Fibroblast of lung (primary cell): ENCODE data around the gene CASP6. TPM values are rescaled to one million over a fixed set of nuclear protein-coding genes. Genes with fewer than 3 reads are reported as not detected.

Experiments
- DNase-seq, 2 donors: peaks; one replicate each; pipeline versions ENCODE4 v3.0.0 to v3.0.0-alpha.2; 2010; ENCODE audit warnings: low read depth in 2 of 2
- H2AFZ ChIP-seq: 2 replicates; pipeline ENCODE4 v1.5.1; 2012; ENCODE audit warnings: low read length, control low read depth, inconsistent platforms
- H3K27ac ChIP-seq: 2 replicates; pipeline ENCODE4 v1.5.1; 2011; ENCODE audit warnings: low read length, control low read depth; ENCODE audit not compliant: insufficient read depth
- H3K27me3 ChIP-seq: 2 replicates; pipeline ENCODE4 v1.5.1; 2011; ENCODE audit warnings: mild to moderate bottlenecking, low read length; ENCODE audit not compliant: control insufficient read depth, insufficient read depth
- H3K36me3 ChIP-seq: 2 replicates; pipeline ENCODE4 v1.5.1; 2011; ENCODE audit warnings: low read length; ENCODE audit not compliant: control insufficient read depth, insufficient read depth
- H3K4me1 ChIP-seq: 2 replicates; pipeline ENCODE4 v1.5.1; 2011; ENCODE audit warnings: low read length; ENCODE audit not compliant: control insufficient read depth, insufficient read depth; ENCODE audit errors: extremely low read depth
- H3K4me2 ChIP-seq: 2 replicates; pipeline ENCODE4 v1.5.1; 2011; ENCODE audit warnings: low read length, control low read depth; ENCODE audit not compliant: insufficient read depth; ENCODE audit errors: extremely low read depth
- H3K4me3 ChIP-seq, 4 experiments: fragments of 200-600 bp in 1 of 4; sonication (generic) in 1 of 4; replicated peaks in 1 of 4; 2 replicates each; pipeline ENCODE4 v1.5.1; 2011 to 2016; ENCODE audit warnings: low read length in 4 of 4, low read depth in 3 of 4, mild to moderate bottlenecking in 3 of 4, control low read depth in 2 of 4, inconsistent platforms in 1 of 4, mixed read lengths in 1 of 4; ENCODE audit not compliant: insufficient read depth in 1 of 4; ENCODE audit errors: control extremely low read depth in 1 of 4
- H3K79me2 ChIP-seq: 2 replicates; pipeline ENCODE4 v1.5.1; 2012; ENCODE audit warnings: mild to moderate bottlenecking, low read length, inconsistent platforms; ENCODE audit not compliant: control insufficient read depth, insufficient read depth
- H3K9ac ChIP-seq: 2 replicates; pipeline ENCODE4 v1.5.1; 2011; ENCODE audit warnings: mild to moderate bottlenecking, low read length, control low read depth; ENCODE audit not compliant: insufficient read depth
- H3K9me3 ChIP-seq: 2 replicates; pipeline ENCODE4 v1.5.1; 2012; ENCODE audit warnings: low read depth, low read length; ENCODE audit not compliant: control insufficient read depth, insufficient read depth
- H4K20me1 ChIP-seq: 2 replicates; pipeline ENCODE4 v1.5.1; 2011; ENCODE audit warnings: low read length; ENCODE audit not compliant: control insufficient read depth, insufficient read depth; ENCODE audit errors: extremely low read depth
- CTCF ChIP-seq, 2 donors: IDR thresholded peaks in 1 of 2; conservative IDR thresholded peaks in 1 of 2; 1 replicate in 1 of 2; 2 replicates in 1 of 2; pipeline ENCODE4 v1.5.1; 2011 to 2012; ENCODE audit warnings: low read length in 2 of 2, control low read depth in 1 of 2, inconsistent platforms in 1 of 2, low read depth in 1 of 2, mild to moderate bottlenecking in 1 of 2
- EZH2 ChIP-seq: IDR thresholded peaks from 2 replicates; pipeline ENCODE4 v1.5.1; 2012; ENCODE audit warnings: low read length, control low read depth, mild to moderate bottlenecking; ENCODE audit errors: missing control alignments
- polyA plus RNA-seq, 2 donors: library from polyadenylated mRNA; depleted of rRNA in 1 of 2; stranded (reverse) in 1 of 2; unstranded in 1 of 2; fragments of >200 nt; gene quantifications; 2 replicates each; pipeline ENCODE4 v1.2.1, GENCODE V29; 2011 to 2012; ENCODE audit warnings: missing spikeins in 1 of 2
- total RNA-seq: library from RNA; depleted of rRNA; stranded (reverse); fragments of >200 nt; gene quantifications from 2 replicates; pipeline ENCODE4 v1.2.1, GENCODE V29; 2014

Gene CASP6
- total and polyA plus RNA-seq, 2 donors (not counting 1 experiment from before 2014, with no cell fraction given): 33.5 to 44.7 TPM

GRCh38 chr4:109675843-109676242 lies 27.4 kb downstream of the CASP6 start:
- Histone ChIP-seq H3K4me3 (no peak overlapping the region), H3K9me3 (no peaks in the 10 kb centered on the region), H3K4me1 (no peaks in the 10 kb centered on the region), H2AFZ (no peak overlapping the region), H3K36me3 (no peaks in the 10 kb centered on the region), H3K27ac (no peak overlapping the region), H3K79me2 (no peaks in the 10 kb centered on the region), H3K27me3 (no peaks in the 10 kb centered on the region), H4K20me1 (no peaks in the 10 kb centered on the region), H3K9ac (no peak overlapping the region), H3K4me2 (no peak overlapping the region)
- no peak for DNase-seq
- no peak for TF ChIP-seq CTCF (conservative IDR thresholded peaks at IDR 0.05 in 1 of 2, IDR thresholded peaks at IDR 0.05 in 1 of 2; ENCODE audit: low read depth in 1 of 2, low read length in 2 of 2)
- no peak for TF ChIP-seq EZH2

DNA sequence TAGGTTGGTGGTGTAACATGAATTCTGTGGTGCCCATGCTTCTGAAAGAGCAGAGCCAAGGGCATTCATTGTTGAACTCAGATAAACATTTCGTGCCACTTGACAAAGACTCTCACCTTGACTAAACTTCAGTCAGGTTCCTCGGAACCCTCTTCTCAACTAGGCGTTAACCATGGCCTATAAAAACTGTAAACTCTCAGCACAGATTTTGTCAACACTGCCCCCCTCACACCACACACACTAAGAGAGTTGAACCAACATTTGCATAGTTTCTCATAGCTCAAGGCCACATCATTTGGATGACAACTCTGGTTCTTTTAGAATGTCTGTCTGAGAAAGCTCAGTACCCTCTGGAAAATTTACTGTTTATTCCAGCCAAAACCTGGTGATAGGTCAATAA lies 28.1 kb downstream of the CASP6 start:
- H3K9me3 ChIP-seq: no peaks in the 10 kb centered on the region
- H3K36me3 ChIP-seq: no peaks in the 10 kb centered on the region
- TF ChIP-seq CTCF (conservative IDR thresholded peaks at IDR 0.05 in 1 of 2, IDR thresholded peaks at IDR 0.05 in 1 of 2; ENCODE audit: low read depth in 1 of 2, low read length in 2 of 2): no peak
- TF ChIP-seq EZH2: no peak
- H3K79me2 ChIP-seq: no peaks in the 10 kb centered on the region
- H3K27ac ChIP-seq: no peak overlapping the region
- no peaks in the 10 kb centered on the region for H3K27me3 ChIP-seq
- H3K9ac ChIP-seq: no peak overlapping the region
- no peak overlapping the region for H3K4me2 ChIP-seq
- no peak for DNase-seq
- H3K4me3 ChIP-seq: no peak overlapping the region
- H2AFZ ChIP-seq: no peak overlapping the region
- H3K4me1 ChIP-seq: no peaks in the 10 kb centered on the region
- H4K20me1 ChIP-seq: no peaks in the 10 kb centered on the region

DNA sequence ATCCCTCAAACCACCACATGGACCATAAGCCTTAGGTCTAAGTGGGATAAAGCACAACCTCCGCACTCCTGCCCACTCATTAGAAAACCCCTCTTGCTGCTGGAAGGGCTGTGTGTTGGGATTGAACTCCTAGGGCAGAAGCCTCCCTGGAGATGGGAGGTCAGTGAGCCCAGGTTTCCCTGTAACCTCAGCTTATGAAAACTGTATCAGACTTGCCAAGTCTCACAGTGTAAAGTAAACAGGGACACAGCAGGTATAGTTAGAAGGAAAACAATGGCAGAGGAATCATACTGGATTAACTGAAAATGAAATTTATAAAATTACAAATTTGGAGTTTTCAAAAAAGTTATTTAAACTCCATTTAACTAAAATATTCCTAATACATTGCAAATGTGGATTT lies 29.9 kb downstream of the CASP6 start:
- Histone ChIP-seq H4K20me1 (no peaks in the 10 kb centered on the region), H3K4me2 (no peak overlapping the region), H3K4me1 (no peaks in the 10 kb centered on the region), H3K27me3 (no peaks in the 10 kb centered on the region), H3K9me3 (no peaks in the 10 kb centered on the region), H3K36me3 (no peaks in the 10 kb centered on the region), H2AFZ (no peak overlapping the region), H3K9ac (no peak overlapping the region), H3K79me2 (no peaks in the 10 kb centered on the region), H3K4me3 (no peak overlapping the region), H3K27ac (no peak overlapping the region)
- TF ChIP-seq EZH2 (no peak), CTCF (conservative IDR thresholded peaks at IDR 0.05 in 1 of 2, IDR thresholded peaks at IDR 0.05 in 1 of 2; ENCODE audit: low read depth in 1 of 2, low read length in 2 of 2) (no peak)
- DNase-seq: no peak
